ENCODE measurements around the gene CD80.

GRCh38 chr3:119481079-119481478 is 78.3 kb downstream of the CD80 start:
- TF ChIP-seq POLR2AphosphoS5 (IDR thresholded peaks at IDR 0.05; ENCODE audit: borderline replicate concordance, low read depth, low read length) (no peak), EZH2 (IDR thresholded peaks at IDR 0.05) (no peak), FOXP2 (optimal IDR thresholded peaks at IDR 0.05; ENCODE audit: control extremely low read depth, extremely low read length, insufficient read depth) (no peak)

Measured in SK-N-MC (cell line).